Measurements from ENCODE around the gene ITIH4.

The ITIH4 gene

GRCh38 chr3:52773361-52774065 is 57.0 kb downstream of the ITIH4 start:
- DNase-seq (ENCODE audit: low spot score): no peak
- no peak for TF ChIP-seq CTCF (IDR thresholded peaks at IDR 0.05; ENCODE audit: extremely low read depth, missing control alignments)

GRCh38 chr3:52771702-52772101 is 58.8 kb downstream of the ITIH4 start:
- no peak for TF ChIP-seq CTCF (IDR thresholded peaks at IDR 0.05; ENCODE audit: extremely low read depth, missing control alignments)
- DNase-seq (ENCODE audit: low spot score): no peak

- TF ChIP-seq CTCF (IDR thresholded peaks at IDR 0.05; ENCODE audit: extremely low read depth, missing control alignments): no peak
- no peak for DNase-seq (ENCODE audit: low spot score)
Measured at GRCh38 chr3:52771334-52771681, 59.2 kb downstream of the ITIH4 start.

GRCh38 chr3:52770496-52771333 is 59.8 kb downstream of the ITIH4 start, which contains the start of gene NEK4:
NEK4 (minus strand) TSS chr3:52770940; CDS start chr3:52770746, 194 bp downstream.
- peak; percentile 95 for DNase-seq (ENCODE audit: low spot score)
- TF ChIP-seq CTCF (IDR thresholded peaks at IDR 0.05; ENCODE audit: extremely low read depth, missing control alignments): no peak

- no peak for DNase-seq (ENCODE audit: low spot score)
- no peak for TF ChIP-seq CTCF (IDR thresholded peaks at IDR 0.05; ENCODE audit: extremely low read depth, missing control alignments)
Measured at GRCh38 chr3:52769786-52770455, 60.6 kb downstream of the ITIH4 start.

GRCh38 chr3:52763466-52763865 is 67.0 kb downstream of the ITIH4 start:
- DNase-seq (ENCODE audit: low spot score): no peak
- TF ChIP-seq CTCF (IDR thresholded peaks at IDR 0.05; ENCODE audit: extremely low read depth, missing control alignments): no peak
